ENCODE measurements around the gene PKD1L1.

GRCh38 chr7:47951374-47951773 lies 3.1 kb upstream of the PKD1L1 start:
- TF ChIP-seq CTCF (IDR thresholded peaks at IDR 0.05) = no peak
- TF ChIP-seq FOXP1 (CRISPR knock-in tag; IDR thresholded peaks at IDR 0.05; ENCODE audit: borderline replicate concordance) = no peak
- no peak for TF ChIP-seq ATF2 (CRISPR knock-in tag; IDR thresholded peaks at IDR 0.05; ENCODE audit: borderline replicate concordance, low read depth)
- no peak for TF ChIP-seq CREM (CRISPR knock-in tag; IDR thresholded peaks at IDR 0.05)
- TF ChIP-seq ZNF121 (CRISPR knock-in tag; IDR thresholded peaks at IDR 0.05) = no peak
- no peak for TF ChIP-seq GABPB1 (CRISPR knock-in tag; IDR thresholded peaks at IDR 0.05)
- no peak for TF ChIP-seq CREB1 (CRISPR knock-in tag; IDR thresholded peaks at IDR 0.05)
- no peak for TF ChIP-seq ESRRA (CRISPR knock-in tag; IDR thresholded peaks at IDR 0.05; ENCODE audit: borderline replicate concordance)
- TF ChIP-seq PRDM15 (CRISPR knock-in tag; IDR thresholded peaks at IDR 0.05) = no peak
- TF ChIP-seq NR2C2 (CRISPR knock-in tag; IDR thresholded peaks at IDR 0.05) = no peak
